GM18909 (cell line): ENCODE data around the gene RBMS1.
"Not testable (repeated sequence)": the region's sequence is repeated elsewhere in the genome, so short reads cannot be mapped to it uniquely, and the experiment has no call there.

Source experiments
- ATAC-seq: cut with Tn5 transposase; IDR thresholded peaks from one replicate; pipeline ENCODE4 v1.9.1; 2021; ENCODE audit warnings: mild to moderate bottlenecking; ENCODE audit not compliant: unreplicated experiment, poor library complexity

Gene RBMS1

DNA sequence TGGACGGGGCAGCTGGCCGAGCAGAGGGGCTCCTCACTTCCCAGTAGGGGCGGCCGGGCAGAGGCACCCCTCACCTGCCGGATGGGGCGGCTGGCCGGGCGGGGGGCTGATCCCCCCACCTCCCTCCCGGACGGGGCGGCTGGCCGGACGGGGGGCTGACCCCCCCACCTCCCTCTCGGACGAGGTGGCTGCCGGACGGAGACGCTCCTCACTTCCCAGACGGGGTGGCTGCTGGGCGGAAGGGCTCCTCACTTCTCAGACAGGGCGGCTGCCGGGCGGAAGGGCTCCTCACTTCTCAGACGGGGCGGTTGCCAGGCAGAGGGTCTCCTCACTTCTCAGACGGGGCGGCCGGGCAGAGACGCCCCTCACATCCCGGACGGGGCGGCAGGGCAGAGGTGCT is 54.6 kb downstream of the RBMS1 start:
- ATAC-seq: not testable (repeated sequence)

GRCh38 chr2:160437273-160437672 is 56.3 kb downstream of the RBMS1 start:
- no peak for ATAC-seq

GRCh38 chr2:160434254-160434948 is 59.2 kb downstream of the RBMS1 start:
- ATAC-seq: no peak

- ATAC-seq: no peak
Observed at GRCh38 chr2:160433466-160434140, 60.0 kb downstream of the RBMS1 start.

- no peak for ATAC-seq
Observed at GRCh38 chr2:160432633-160433032, 61.0 kb downstream of the RBMS1 start.

- peak; percentile 53 for ATAC-seq
Observed at GRCh38 chr2:160431441-160431840, 62.2 kb downstream of the RBMS1 start.

GRCh38 chr2:160430001-160430344 is 63.6 kb downstream of the RBMS1 start:
- no peak for ATAC-seq

DNA sequence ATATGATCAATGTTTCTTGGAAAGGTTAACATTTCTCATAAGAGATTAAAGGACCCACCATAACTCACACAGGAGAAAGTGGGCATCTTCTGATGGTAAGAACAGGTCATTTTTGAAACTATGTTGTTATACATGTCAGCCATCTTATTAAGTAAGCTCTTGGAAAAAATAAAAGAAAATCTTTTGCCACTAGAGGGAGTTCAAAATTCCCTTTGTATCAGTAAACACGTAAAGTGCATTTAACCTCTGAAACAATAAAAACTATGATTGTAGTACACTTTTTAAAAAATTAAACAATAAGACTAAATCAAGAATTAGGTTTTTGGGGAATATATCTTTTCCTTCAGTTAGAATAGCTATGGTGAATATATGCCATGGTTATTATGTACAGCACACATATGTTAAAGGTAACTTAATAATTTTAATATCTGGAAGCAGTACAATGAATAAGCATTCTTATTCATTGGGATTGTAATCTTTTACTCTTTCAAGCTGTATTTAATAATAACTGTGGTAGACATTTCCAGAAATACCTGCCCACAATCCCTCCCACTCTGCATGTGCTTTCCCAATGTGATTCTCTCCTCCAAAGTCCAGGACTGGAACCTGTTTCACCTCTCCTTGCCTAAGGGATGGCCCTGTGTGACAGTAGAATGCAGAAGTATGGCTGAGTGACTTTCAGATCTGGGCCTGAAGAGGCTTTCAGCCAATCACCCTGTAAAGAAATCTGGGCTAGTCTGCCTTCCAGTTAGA is 64.2 kb downstream of the RBMS1 start:
- peak; percentile 36 for ATAC-seq

DNA sequence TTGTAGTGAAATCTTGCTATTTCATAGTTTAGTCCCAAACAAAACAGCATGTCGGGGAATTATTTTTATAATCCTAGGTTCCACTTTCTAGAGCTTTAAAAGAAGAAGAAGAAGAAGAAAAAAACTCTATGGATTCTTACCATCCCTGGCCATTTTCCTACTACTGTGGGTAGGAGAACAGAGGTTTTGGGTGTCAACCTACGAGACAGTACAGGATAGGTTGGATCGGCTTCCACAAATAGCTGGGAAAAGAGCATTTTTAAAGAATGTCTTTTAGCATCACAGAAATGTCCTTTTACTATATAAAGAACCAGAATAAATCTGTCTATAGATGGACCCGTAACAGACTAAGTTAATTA is 65.2 kb downstream of the RBMS1 start:
- ATAC-seq: no peak

DNA sequence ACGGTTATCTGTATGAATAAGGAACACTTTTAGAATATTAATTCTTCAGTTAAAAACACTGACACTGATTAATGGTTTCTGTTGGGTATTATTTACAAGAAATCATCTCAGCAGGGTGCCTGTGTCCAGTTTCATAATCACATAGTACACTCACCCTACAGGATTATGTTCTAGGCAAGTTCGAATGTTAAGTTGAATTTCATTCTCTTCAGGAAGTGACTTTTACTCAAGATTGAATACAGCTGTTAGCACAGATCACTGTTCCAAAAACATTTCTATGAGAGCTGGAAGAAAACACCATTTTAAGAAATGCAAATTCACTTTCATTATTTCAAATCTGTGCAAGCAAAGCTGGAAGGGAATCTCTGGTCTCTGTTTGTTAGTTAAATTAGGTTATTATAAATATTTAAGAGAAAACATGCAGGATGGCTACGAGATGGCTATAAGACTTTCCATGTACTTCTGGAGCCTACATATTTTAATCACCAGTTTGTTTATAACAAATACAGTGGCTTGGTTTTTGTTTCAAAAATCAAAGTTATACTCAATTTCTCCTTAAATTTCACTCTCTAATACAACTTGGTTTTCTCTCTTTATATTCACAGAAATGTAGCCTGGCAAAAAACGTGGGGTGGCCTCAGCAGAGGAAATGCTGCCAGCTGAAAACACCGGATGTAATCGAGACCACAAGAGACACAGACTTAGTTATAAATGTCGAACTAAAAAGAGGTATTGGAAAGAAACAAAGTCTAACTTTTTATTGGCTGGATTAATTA is 65.8 kb downstream of the RBMS1 start:
- peak; percentile 72 for ATAC-seq

- no peak for ATAC-seq
Observed at GRCh38 chr2:160426604-160427003, 67.0 kb downstream of the RBMS1 start.

GRCh38 chr2:160425434-160426151 is 68.0 kb downstream of the RBMS1 start:
- no peak for ATAC-seq

DNA sequence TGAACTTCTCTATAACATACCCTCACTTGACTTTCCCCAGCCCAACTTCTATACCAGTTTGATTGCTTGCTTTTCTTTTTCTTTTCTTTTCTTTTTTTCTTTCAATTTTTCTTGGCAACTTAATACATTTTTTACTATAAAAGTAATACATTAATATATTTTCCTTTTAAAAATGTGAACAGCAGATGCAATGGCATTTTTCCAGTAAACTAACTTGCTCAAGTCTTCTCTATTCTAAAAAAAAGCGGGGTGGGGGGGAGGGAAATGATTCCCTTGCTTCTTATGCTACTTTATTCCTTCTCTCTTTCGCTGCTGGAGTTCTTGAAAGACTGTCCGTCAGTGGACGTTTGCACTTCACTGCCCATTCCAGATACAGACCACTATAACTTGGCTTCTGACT is 70.5 kb downstream of the RBMS1 start:
- ATAC-seq: no peak

DNA sequence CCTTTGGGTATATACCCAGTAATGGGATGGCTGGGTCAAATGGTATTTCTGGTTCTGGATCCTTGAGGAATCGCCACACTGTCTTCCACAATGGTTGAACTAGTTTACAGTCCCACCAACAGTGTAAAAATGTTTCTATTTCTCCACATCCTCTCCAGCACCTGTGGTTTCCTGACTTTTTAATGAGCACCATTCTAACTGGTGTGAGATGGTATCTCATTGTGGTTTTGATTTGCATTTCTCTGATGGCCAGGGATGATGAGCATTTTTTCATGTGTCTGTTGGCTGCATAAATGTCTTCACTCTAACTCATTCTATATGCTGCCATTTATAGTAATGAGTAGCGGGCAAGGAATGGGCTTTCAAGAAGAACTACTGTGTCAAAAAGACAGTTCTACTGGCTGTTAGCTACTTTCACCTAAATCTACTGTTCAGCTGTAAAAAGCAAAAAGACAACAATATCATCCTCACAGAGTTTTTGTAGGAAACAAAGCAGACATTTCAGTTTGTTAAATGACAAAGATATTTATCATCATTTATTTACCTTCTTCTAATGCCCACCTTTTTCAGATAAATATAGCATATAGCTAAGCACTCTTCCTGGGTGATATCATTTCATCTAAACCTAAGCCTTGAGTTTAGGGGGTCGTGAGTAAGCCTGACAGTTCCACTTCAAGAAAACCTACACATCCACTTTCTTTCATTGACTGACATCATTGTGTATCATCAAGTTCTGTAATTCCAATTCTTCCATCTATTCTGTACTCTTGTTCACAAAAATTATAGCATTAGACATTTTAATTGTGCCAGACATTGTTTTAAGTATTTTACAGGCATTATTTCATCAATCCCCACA is 71.7 kb downstream of the RBMS1 start:
- ATAC-seq: not testable (repeated sequence)

DNA sequence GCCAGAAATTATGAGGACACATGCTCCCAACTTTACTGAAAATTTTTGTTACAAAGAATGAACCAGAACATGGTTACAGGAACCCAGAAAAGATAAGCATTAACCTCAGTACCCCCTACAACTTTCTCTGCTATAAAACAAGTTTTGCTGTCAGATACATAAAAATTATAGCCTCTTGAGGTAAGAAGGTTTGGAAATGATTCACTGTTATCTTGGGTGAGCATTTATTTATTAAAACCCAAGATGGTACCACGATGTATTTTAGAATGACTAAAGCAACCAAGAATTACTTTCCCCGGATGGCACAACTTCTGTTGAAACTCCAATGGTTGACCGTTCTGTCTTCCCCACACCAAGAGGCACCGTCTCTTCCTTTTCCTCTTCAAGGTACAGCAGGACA is 72.9 kb downstream of the RBMS1 start:
- ATAC-seq: no peak

- no peak for ATAC-seq
Observed at GRCh38 chr2:160419776-160420505, 73.7 kb downstream of the RBMS1 start.

DNA sequence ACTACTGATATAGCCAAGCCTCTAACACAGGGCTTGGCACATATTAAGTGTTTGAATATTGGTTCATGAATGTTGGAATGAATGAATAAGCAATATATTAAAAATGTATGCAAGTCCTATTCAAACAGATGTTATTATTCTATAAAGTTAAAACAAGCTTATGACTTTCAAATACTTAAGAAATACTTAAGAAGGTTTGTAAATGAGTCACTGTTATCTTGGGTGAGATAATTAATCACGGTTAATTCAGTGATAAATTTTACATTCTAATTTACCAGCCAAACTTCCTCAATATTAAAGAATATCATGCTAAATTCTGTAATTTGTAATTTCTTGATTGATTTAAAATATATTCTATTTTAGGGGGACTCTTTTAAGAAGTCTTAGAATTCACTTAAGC is 74.8 kb downstream of the RBMS1 start:
- ATAC-seq: no peak

GRCh38 chr2:160418398-160418765 is 75.2 kb downstream of the RBMS1 start:
- no peak for ATAC-seq
